SU-DHL-6 (cell line): ENCODE data around the gene FAM185A.
"Not testable (repeated sequence)": the region's sequence is repeated elsewhere in the genome, so short reads cannot be mapped to it uniquely, and the experiment has no call there.

Experiments
- H2AFZ ChIP-seq: fragments of 200-600 bp; sonication (generic); 2 replicates; pipeline ENCODE4 v1.6.1; 2014; ENCODE audit warnings: low read depth, mild to moderate bottlenecking, moderate library complexity, mixed read lengths, antibody characterized with exemption, low read length; ENCODE audit not compliant: severe bottlenecking
- H3F3A ChIP-seq: fragments of 200-600 bp; shearing (Covaris generic); 2 replicates; pipeline ENCODE4 v1.6.0; 2016; ENCODE audit warnings: antibody characterized with exemption, mild to moderate bottlenecking; ENCODE audit not compliant: insufficient read depth
- H3K27ac ChIP-seq: fragments of 200-600 bp; sonication (generic); 2 replicates; pipeline ENCODE4 v1.5.1; 2016; ENCODE audit warnings: low read depth, mild to moderate bottlenecking, low read length, moderate library complexity, mixed read lengths
- H3K27me3 ChIP-seq: fragments of 200-600 bp; sonication (generic), shearing (Covaris generic); 2 replicates; pipeline ENCODE4 v1.6.0; 2014; ENCODE audit warnings: mild to moderate bottlenecking, low read length
- H3K36me3 ChIP-seq: fragments of 200-600 bp; sonication (generic); 2 replicates; pipeline ENCODE4 v1.6.1; 2014; ENCODE audit warnings: mild to moderate bottlenecking, low read length, mixed read lengths
- H3K4me2 ChIP-seq: fragments of 300-600, 200-600 bp; shearing (Covaris generic), sonication (generic); 2 replicates; pipeline ENCODE4 v1.6.0; 2014; ENCODE audit warnings: low read length, low read depth, mild to moderate bottlenecking; ENCODE audit not compliant: poor library complexity, severe bottlenecking
- H3K4me3 ChIP-seq: fragments of 200-600 bp; sonication (generic); 2 replicates; pipeline ENCODE4 v1.5.1; 2014; ENCODE audit warnings: antibody characterized with exemption, low read length, mild to moderate bottlenecking, mixed read lengths; ENCODE audit not compliant: insufficient read depth, poor library complexity, severe bottlenecking
- H3K79me2 ChIP-seq: fragments of 200-600 bp; sonication (generic); 2 replicates; pipeline ENCODE4 v1.6.1; 2014; ENCODE audit warnings: mild to moderate bottlenecking, low read length, moderate library complexity; ENCODE audit not compliant: insufficient read depth
- H3K9ac ChIP-seq: fragments of 200-600 bp; sonication (generic); 2 replicates; pipeline ENCODE4 v1.7.0; 2014; ENCODE audit warnings: mild to moderate bottlenecking, low read length
- H3K9me2 ChIP-seq: fragments of 200-600 bp; sonication (generic); replicated peaks from 2 replicates; pipeline ENCODE4 v1.6.1; 2014; ENCODE audit warnings: low read length; ENCODE audit not compliant: insufficient read depth
- H3K9me3 ChIP-seq: fragments of 200-600 bp; sonication (generic); 2 replicates; pipeline ENCODE4 v1.6.1; 2014; ENCODE audit warnings: low read length, mixed read lengths; ENCODE audit not compliant: insufficient read depth
- H4K20me1 ChIP-seq: fragments of 200-600 bp; sonication (generic); 2 replicates; pipeline ENCODE4 v1.6.1; 2014; ENCODE audit warnings: low read depth, mild to moderate bottlenecking, antibody characterized with exemption, low read length, moderate library complexity, mixed read lengths
- CTCF ChIP-seq: fragments of 200-600 bp; sonication (generic); IDR thresholded peaks from one replicate; pipeline ENCODE4 v1.5.1; 2017; ENCODE audit warnings: antibody characterized with exemption, mild to moderate bottlenecking, low read length, moderate library complexity; ENCODE audit not compliant: insufficient read depth, poor library complexity, severe bottlenecking
- EZH2phosphoT487 ChIP-seq: fragments of 200-600 bp; sonication (generic), shearing (Covaris generic); conservative IDR thresholded peaks from 2 replicates; pipeline ENCODE4 v1.6.1; 2018; ENCODE audit warnings: mild to moderate bottlenecking, antibody characterized with exemption, low read length, moderate library complexity, mixed read lengths

FAM185A gene

DNA sequence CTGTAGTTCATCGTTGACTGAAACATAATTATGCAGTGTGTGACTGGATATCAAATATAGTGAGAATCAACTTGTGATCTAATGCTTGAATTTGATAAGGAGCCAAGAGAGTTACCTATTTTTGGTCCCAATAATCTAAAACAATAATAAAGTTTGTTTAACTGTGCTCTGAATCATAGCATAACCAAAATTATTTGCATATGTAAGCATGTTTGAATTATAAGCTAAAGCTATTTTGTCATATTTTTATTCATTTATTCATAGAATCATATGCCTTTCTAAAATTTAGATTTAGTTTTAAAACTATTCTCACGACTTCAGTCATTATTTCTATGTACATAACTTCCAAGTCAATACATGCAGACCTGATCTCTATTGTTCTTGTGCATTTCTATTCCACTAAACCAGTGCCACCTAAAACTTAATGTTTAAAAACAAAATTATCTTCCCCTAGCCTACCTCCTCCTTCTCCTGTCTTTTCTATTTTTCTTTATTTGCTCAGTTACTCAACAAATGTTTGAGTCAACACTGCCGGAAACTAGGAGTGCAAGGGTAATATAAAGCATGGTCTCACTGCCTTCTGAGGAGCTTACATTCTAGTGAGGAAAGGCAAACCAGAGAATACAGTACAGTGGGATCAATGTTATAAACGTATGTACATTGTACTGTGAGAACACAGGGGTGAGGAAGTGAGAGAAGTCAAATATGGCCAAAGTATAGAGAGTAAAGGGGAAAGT, 41.7 kb downstream of the FAM185A start:
- not testable (repeated sequence) for H3K27ac ChIP-seq, H4K20me1 ChIP-seq, H3K9me2 ChIP-seq, H3K4me3 ChIP-seq, H2AFZ ChIP-seq, H3K27me3 ChIP-seq, H3K36me3 ChIP-seq, H3K79me2 ChIP-seq, H3K9me3 ChIP-seq, H3F3A ChIP-seq, H3K9ac ChIP-seq, H3K4me2 ChIP-seq

GRCh38 chr7:102791367-102791766, 42.6 kb downstream of the FAM185A start:
- H3F3A ChIP-seq, H3K36me3 ChIP-seq, H3K27ac ChIP-seq, H4K20me1 ChIP-seq, H2AFZ ChIP-seq, H3K9me2 ChIP-seq, H3K9ac ChIP-seq, H3K4me3 ChIP-seq, H3K27me3 ChIP-seq, H3K4me2 ChIP-seq, H3K79me2 ChIP-seq, H3K9me3 ChIP-seq: not testable (repeated sequence)

GRCh38 chr7:102791831-102792230, 43.0 kb downstream of the FAM185A start:
- H3K27ac ChIP-seq = not testable (repeated sequence)

DNA sequence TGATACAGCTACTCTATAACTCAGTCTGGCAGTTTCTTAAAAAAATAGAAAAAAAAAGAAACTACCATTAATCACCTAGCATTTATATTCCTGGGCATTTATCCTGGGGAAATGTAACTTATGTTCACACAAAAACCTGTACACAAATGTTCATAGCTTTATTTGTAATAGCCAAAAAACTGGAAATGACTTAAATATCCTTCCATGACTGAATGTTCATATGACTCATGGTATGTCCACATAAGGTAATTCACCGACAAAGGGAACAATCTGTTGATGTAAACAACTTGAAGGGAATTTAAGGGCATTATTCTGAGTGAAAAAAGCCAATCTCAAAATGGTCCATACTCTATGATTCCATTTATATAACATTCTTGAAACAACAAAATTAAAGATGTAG, 45.8 kb downstream of the FAM185A start:
- not testable (repeated sequence) for H3K79me2 ChIP-seq, H3K4me2 ChIP-seq, H3K9me3 ChIP-seq, H3K27ac ChIP-seq, H3K4me3 ChIP-seq, H3K27me3 ChIP-seq, H4K20me1 ChIP-seq, H3F3A ChIP-seq, H2AFZ ChIP-seq, H3K36me3 ChIP-seq, H3K9ac ChIP-seq, H3K9me2 ChIP-seq

More at GRCh38 chr7:102791831-102792230, 43.0 kb downstream of the FAM185A start:
- not testable (repeated sequence) for H3K9ac ChIP-seq, H3K9me3 ChIP-seq, H3K9me2 ChIP-seq, H4K20me1 ChIP-seq, H3K4me2 ChIP-seq, H3F3A ChIP-seq, H3K36me3 ChIP-seq, H3K27me3 ChIP-seq, H3K4me3 ChIP-seq, H3K79me2 ChIP-seq, H2AFZ ChIP-seq

GRCh38 chr7:102795987-102796595, 47.3 kb downstream of the FAM185A start:
- not testable (repeated sequence) for H3K27ac ChIP-seq, H3K27me3 ChIP-seq, H3K9ac ChIP-seq, H4K20me1 ChIP-seq, H2AFZ ChIP-seq, H3F3A ChIP-seq, H3K79me2 ChIP-seq, H3K36me3 ChIP-seq, H3K9me2 ChIP-seq, H3K4me3 ChIP-seq, H3K9me3 ChIP-seq, H3K4me2 ChIP-seq

GRCh38 chr7:102806613-102807012, 57.8 kb downstream of the FAM185A start:
- Histone ChIP-seq H3K36me3 (no peaks in the 10 kb centered on the region), H3F3A (no peaks in the 10 kb centered on the region), H3K9me2 (no peaks in the 10 kb centered on the region), H3K4me2 (no peak overlapping the region), H3K9me3 (no peaks in the 10 kb centered on the region), H3K9ac (no peak overlapping the region), H3K27ac (no peak overlapping the region), H4K20me1 (no peaks in the 10 kb centered on the region), H3K79me2 (no peaks in the 10 kb centered on the region), H2AFZ (no peak overlapping the region), H3K4me3 (no peak overlapping the region), H3K27me3 (no peaks in the 10 kb centered on the region)
- TF ChIP-seq CTCF (no peak), EZH2phosphoT487 (no peak)
